NCI-H187 treated with DMSO at 0.1 percent for 48 hours (cell line): Measurements from ENCODE around the gene CYP27C1.

Experiments
- DNase-seq: peaks from one replicate; lab custom pipeline; 2025; lab: John Stamatoyannopoulos, UW

CYP27C1 gene

GRCh38 chr2:127150996-127151395 lies 69.1 kb downstream of the CYP27C1 start:
- DNase-seq, result no peak

GRCh38 chr2:127149384-127149783 lies 70.7 kb downstream of the CYP27C1 start:
- DNase-seq, result no peak

GRCh38 chr2:127146820-127147502 lies 73.1 kb downstream of the CYP27C1 start:
- no peak for DNase-seq

GRCh38 chr2:127146071-127146725 lies 73.9 kb downstream of the CYP27C1 start:
- no peak for DNase-seq

- no peak for DNase-seq
Measured at GRCh38 chr2:127145280-127145895, 74.7 kb downstream of the CYP27C1 start.

- no peak for DNase-seq
Measured at GRCh38 chr2:127143841-127144782, 76.0 kb downstream of the CYP27C1 start.

- no peak for DNase-seq
Measured at GRCh38 chr2:127142663-127143630, 77.2 kb downstream of the CYP27C1 start.

- DNase-seq, result no peak
Measured at GRCh38 chr2:127140538-127140937, 79.6 kb downstream of the CYP27C1 start.

GRCh38 chr2:127139766-127140165 lies 80.3 kb downstream of the CYP27C1 start:
- DNase-seq, result no peak

GRCh38 chr2:127138281-127138680 lies 81.8 kb downstream of the CYP27C1 start:
- DNase-seq, result no peak

- DNase-seq, result no peak
Measured at GRCh38 chr2:127137741-127138140, 82.4 kb downstream of the CYP27C1 start.

GRCh38 chr2:127137225-127137624 lies 82.9 kb downstream of the CYP27C1 start:
- no peak for DNase-seq

GRCh38 chr2:127134833-127135830 lies 85.0 kb downstream of the CYP27C1 start:
- no peak for DNase-seq

GRCh38 chr2:127134235-127134634 lies 85.9 kb downstream of the CYP27C1 start:
- DNase-seq, result no peak
